ENCODE results near the gene MTUS2. TPM values are rescaled to one million over a fixed set of nuclear protein-coding genes. Genes with fewer than 3 reads are reported as not detected.
"Not testable (repeated sequence)": the region's sequence is repeated elsewhere in the genome, so short reads cannot be mapped to it uniquely, and the experiment has no call there.

Gene MTUS2
- total RNA-seq, 1 donor from 2014 or later = 0.53 TPM

DNA sequence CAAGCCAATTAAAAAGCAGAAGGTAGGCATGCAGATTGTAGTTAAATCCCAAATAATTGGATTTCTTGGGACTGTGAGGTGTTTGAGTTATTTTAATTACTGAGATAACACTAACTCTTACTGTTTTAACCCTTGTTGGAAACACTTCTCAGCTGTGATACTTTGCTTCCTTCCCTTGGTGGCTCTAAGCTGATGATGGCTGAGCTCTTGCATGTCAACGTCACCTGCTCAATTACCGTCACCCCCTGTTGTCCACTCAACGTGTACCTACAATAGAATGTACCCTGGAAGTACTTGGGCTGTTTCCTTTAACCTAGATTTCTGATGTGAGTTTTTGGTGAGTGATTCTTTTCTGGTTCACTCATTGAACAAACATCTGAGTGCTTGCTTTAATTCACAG, 471.9 kb downstream of the MTUS2 start:
- ATAC-seq = no peak
- no peak for DNase-seq (ENCODE audit: low spot score)

DNA sequence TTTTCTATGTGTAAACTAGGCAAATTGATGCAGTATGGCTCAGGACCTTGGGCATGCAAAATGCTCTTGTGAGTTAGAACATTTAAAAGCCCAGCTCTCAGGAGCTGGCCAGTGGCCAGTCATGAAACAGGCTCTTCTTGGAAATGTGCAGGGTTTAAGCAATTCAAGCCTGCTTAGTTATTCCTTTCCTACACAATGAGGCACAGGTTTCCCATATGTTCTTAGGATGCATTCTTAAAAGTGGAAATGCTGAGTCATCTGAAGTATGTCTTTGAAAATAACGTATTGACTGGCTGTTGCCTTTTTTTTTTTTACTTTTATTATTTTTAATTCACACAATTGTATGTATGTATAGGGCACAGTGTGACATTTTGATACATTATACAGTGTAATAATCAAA, 474.7 kb downstream of the MTUS2 start:
- DNase-seq (ENCODE audit: low spot score) (no peak), ATAC-seq (peak; percentile 30)

DNA sequence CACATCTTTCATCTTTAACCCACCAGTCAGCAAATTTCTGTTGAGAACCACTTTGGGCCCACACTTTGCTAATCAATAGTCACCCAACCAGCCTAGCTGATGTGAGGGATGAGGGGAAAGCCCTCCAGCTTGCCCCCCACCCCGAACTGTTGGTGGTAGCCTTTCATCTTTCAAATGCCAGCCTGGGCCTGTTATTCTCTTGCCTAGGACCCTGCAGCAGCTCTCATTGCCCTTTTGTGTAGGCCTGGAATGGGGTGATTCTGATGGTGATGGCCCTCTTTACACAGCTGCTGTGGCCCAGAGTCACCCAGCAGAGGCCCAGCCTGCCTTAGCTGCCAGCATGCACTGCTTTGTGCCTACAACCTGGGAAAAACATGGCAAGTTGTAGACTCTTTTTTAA, 480.9 kb downstream of the MTUS2 start:
- no peak for ATAC-seq
- DNase-seq (ENCODE audit: low spot score) = no peak

DNA sequence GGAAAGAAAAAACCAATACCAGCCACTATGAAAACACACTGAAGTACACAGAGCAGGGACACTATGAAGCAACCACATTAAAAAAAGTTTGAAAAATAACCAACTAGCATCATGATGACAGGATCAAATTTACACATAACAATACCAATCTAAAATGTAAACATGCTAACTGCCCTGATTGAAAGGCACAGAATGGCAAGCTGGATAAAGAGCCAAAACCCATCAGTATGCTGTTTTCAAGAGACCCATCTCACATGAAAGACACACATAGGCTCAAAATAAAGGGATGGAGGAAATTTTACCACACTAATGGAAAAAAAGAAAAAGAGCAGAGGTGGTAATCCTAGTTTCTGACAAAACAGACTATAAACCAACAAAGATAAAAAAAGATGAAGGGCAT, 484.0 kb downstream of the MTUS2 start:
- ATAC-seq = no peak
- DNase-seq (ENCODE audit: low spot score) = no peak

DNA sequence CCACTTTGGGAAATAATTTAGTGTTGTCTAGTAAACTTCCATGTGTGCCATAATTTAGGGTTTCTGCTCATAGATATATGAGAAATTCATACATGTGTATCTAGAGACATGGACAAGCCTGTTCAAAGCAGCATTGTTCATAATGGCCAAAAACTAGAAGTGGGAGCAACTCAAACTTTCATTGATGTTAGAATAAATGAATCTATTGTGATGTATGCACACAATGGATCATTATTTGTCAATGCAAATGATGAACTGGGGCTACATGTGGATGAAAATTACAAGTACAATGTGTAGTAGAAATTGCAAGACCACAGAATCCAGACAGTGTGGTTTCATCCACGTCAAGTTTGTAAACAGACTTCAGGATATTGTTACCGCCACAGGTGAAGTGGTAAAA, 490.7 kb downstream of the MTUS2 start:
- ATAC-seq (no peak), DNase-seq (ENCODE audit: low spot score) (no peak)

DNA sequence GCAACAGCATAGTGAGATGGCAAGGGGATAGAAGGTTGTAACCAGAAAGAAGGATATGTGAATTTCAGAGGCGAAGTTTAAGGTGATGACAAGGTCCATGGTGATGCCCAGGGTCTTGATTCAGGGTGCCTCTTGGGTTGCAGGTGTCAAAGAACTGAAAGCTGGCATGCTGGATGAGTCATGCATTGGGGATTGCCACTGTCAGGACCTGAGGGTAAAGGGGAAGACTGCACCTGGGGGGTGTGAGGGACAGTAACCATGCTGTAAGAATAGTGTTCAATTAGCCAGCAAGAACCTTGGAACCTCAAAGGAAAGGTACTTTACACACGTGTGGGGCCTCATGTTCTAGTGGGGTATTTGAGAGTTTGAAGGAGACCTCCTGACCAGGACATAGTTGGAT, 495.7 kb downstream of the MTUS2 start:
- DNase-seq (ENCODE audit: low spot score) = no peak
- no peak for ATAC-seq

DNA sequence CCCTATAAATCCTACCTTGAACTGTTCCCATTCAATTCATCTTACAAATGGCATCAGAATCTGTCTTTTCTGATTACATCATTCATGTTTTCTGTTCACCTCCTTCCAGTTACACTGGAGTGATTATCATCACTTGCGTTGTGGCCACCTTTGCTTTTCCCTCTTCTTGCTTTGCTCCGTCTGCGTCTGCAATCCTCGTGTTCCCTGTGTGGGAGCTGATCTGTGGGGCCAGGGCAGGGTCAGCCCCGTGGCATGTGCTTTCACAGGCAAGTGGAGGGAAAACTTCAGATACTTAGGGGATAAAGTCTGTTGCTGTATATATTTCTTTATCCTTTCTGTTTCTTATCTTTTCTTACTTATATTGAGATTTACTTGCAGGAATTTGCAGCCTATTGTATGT, 497.7 kb downstream of the MTUS2 start:
- DNase-seq (ENCODE audit: low spot score) = no peak
- no peak for ATAC-seq

DNA sequence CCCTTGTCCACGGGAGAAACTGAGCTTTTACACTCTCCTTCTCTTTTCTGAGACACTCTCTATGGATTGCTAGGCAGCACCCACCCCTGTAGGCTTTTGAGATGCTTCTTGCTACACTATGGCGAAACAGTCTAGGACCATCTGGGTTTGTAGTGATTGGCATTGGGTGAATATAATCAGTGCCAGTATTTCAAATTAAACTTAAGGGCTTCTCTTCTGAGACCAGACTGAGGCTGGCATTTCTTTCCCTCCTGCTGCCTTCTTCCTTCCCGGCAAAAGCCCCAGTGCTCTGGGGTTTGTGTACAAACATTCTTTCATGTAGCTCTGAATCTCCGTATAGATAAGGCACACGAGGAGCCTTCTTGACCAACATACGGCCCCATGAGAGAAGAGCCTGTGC, 498.6 kb downstream of the MTUS2 start:
- DNase-seq (ENCODE audit: low spot score) = no peak
- ATAC-seq = no peak

DNA sequence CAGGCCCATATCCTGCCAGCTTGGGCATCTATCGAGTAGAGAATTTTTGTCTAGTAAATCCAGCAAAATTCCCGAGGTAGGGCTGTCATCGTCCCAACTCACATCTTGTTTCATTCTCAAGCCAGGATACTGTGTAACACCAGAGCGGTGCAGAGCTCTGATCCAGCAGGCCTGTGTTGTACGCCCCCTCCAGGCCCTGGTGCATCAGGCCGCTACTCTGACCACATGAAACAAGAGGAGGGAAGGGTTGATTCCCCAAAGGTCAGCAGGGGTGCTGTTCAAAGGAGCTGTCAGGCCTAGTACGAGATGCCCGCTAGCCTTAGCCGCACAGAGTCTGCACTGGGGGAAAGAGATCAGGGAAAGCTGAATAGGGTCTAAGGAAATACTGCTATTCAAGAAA, 499.3 kb downstream of the MTUS2 start:
- ATAC-seq = no peak
- DNase-seq (ENCODE audit: low spot score) = no peak

DNA sequence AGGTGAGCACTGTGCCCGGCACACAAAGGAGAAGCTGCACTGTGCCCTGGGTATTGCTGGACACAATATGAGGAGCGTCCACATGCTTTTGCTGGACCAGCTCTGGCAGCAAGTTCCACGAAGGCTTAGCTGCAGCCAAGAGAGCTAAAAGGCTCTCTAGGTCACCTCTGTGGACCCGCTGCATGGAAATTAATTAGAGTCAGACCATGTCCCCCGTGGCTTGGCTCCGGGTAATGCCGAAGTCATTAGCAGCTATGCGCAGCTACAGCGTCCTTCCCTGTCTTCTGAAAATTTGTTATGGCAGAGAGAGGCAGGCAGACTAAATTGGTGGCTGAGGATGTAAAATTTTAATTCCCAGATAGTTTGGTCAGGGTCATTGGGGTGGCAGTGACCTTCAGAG, 503.8 kb downstream of the MTUS2 start:
- ATAC-seq (no peak), DNase-seq (ENCODE audit: low spot score) (no peak)

DNA sequence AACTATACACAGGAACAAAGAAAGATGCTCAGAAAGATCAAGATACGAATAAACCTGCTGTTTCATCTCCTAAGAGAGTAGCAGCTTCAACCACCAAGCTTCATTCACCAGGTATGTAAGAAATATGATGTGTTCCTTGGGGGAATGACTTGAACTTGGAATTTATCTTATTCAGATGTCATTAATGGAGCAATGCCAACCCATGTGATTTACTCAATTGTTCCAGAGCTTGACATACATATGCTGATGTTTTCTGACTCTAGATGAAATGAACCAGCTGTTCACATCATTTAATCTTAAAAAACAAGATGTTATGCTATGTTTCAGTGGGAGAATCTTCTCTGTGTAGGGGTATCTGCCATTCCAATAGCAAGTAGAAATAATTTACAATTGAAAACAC, 504.5 kb downstream of the MTUS2 start:
- ATAC-seq (no peak), DNase-seq (ENCODE audit: low spot score) (no peak)

DNA sequence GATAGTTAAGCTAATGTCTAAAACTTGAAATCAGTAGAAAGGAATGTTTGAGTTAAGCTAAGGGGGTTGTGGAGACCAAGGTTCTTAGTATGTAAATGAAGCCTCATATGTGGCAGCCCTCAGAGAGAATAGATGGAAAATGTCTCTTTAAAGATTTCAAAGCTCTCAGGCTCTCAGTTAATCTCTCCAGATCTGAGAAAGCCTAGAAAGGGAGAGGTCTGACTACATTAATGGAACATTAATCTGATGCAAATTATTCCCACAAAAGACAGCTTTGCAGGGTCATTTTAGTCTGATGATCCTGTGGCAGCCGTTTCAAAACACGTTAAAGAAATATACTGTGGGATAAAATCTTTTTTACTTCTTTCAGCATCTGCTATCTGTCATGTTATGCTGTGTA, 508.4 kb downstream of the MTUS2 start:
- no peak for DNase-seq (ENCODE audit: low spot score)
- no peak for ATAC-seq

DNA sequence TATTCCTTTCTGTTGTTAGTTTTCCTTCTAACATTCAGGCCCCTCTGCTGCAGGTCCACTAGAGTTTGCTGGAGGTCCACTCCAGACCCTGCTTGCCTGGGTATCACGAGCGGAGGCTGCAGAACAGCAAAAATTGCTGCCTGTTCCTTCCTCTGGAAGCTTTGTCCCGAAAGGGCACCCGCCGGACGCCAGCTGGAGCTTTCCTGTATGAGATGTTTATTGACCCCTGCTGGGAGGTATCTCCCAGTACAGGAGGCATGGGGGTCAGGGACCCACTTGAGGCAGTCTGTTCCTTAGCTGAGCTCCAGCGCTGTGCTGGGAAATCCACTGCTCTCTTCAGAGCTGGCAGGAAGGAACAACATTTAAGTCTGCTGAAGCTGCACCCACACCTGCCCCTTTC, 516.2 kb downstream of the MTUS2 start:
- ATAC-seq = no peak

DNA sequence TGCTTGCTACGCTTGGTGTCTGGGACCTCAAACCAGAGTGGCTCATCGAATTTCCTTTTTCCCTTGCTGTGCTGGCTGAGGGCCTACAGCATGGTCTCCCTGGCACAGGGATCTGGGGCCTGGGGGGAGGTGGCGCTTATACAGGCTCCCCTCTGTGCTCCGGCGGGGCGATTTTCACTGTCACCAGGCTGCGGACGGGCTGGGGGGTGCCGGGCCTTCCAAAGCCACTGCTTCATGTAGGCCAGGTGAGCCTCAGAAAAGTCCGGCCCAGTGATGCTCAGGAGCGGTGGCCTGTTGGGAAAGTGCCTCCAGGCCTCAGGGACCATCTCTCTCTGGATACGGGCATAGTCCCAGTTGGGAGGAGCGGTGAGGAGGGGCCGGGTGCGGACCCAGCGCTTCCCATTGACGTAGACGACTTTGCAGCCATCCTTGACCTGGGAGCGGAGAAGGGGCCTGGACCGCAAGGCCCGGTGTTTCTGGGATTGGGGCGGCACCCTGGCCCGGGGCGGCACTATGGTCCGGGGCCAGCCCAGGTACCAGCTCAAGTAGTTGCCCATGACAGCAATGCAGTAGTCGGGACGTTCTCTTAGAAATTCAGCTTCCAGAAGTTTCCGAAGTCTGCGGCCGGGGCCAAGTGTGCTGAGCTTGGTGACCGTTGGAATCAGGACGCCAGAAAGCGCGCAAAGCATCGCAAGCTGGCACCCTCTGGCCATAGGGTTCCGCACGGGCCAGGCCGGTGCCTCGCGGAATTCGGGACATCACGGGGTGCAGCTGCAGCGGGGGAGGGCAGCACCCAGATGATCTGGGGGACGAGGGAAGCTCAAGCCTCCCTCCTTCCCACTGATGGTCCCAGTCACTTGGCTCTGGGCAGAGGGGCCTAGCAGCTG, 519.5 kb downstream of the MTUS2 start:
- no peak for ATAC-seq
- no peak for DNase-seq (ENCODE audit: low spot score)

More for the DNA sequence above, 516.2 kb downstream of the MTUS2 start:
- no peak for DNase-seq (ENCODE audit: low spot score)

DNA sequence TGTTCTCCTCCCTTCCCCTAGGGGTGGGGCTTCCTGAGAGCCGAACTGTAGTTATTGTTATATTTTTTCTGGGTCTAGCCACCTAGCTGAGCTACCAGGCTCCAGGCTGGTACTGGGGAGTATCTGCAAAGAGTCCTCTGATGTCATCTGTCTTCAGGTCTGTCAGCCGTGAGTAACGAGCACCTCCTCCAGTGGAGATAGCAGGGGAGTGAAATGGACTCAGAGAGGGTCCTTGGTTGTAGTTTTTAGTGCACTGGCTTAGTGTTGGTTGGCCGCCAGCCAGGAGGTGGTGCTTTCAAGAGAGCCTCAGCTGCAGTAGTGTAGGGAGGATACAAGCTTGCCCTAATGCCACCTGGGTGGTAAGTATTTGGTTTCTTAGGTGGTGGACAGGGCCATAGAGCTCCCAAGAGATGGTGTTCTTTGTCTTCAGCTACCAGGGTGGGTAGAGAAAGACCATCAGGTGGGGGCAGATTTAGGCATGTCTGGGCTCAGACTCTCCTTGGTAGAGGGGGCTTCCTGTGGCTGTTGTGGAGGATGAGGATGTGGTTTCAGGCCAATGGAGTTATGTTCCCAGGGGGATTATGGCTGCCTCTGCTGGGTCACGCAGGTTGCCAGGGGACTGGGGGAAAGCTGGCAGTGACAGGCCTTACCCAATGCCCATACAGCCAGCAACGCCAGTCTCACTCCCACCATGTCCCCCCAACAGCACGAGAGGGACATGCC, 525.9 kb downstream of the MTUS2 start:
- ATAC-seq; DNase-seq (ENCODE audit: low spot score): not testable (repeated sequence)

DNA sequence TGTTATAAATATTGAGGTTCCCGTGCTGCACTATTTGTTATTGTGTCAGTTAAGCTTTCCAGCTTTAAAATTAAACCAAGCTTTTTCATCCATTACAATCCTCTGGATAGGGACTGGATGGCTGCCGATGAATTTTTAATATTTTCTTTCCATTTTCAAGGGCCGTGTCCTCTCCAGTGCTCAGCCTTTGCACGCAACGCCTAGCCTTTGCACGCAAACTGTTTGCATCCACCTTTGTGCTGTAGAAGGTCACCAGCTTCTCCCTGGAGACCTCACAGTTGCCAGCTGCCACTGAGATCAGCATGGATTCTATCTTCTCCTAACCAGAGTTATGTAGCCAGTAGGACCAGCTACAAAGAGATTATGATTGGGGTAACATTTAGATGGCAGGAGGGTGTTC, 534.9 kb downstream of the MTUS2 start:
- no peak for DNase-seq (ENCODE audit: low spot score)
- ATAC-seq = no peak

DNA sequence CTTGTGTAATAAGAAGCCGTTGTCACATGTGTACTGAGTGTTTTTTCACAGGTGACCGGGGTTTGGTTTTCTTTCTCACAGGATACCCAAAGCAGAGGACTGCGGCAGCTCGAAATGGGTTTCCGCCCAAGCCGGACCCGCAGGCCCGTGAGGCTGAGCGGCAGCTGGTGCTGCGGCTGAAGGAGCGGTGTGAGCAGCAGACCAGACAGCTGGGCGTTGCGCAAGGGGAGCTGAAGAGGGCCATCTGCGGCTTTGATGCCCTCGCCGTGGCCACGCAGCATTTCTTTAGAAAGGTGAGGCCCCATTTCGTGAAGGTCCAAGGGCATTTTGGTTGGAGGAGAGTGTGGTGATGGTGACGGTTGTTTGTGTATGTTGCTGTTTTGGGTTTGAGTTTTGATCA, 539.0 kb downstream of the MTUS2 start:
- DNase-seq (ENCODE audit: low spot score) (no peak), ATAC-seq (no peak)

DNA sequence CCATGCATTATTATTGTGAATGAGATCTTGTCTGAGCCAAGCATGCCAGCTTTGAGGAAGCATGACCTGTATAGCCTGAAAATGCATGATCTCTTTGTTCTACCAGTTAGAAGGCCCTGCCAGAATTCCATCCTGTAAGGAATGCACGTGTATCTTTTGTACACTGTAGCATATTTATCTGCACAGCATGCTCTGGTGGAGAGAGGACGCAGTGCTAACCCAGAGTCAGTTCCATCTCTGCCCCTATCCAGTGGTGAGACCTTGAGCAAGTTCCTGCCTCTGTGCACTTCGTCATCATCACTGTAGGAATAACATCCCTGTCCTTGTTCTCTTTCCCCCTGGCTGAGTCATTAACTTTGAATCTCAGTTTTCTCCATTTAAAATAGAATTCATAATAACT, 541.6 kb downstream of the MTUS2 start:
- DNase-seq (ENCODE audit: low spot score) (no peak), ATAC-seq (no peak)

DNA sequence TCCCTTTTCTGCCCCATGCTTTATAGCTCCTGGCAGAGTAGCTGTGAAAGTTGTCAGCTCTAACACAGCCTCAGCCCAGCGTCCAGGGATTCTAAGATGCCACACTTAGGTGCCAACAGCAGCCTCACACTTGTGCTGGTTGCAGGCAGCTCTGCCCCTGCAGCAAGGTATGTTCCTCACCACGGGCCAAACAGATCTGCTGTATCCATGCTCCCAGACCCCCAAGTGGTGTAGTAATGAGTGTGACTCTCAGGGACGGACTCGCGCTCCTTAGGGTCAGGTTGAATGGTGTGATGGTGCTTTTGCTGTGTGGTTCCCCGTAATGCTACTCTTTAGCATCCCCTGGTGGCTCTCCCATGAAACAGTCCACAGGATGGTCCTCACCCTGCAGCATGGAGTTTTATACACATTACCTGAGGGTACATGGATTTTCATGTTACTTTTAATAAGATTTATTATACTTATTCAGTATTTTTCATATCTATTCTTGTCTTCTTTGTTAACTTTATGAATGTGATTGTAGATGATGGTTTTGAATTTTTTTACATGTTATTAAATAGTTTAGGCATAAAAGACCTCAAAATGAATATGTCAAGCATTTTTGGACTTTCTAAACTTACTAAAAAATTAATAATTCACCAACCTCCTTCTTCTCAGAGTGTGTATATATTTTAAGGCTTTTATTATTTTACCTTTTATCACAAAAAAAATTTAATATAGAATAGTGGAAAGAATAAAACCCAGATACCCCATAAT, 542.9 kb downstream of the MTUS2 start:
- DNase-seq (ENCODE audit: low spot score) (no peak), ATAC-seq (peak; percentile 99)

DNA sequence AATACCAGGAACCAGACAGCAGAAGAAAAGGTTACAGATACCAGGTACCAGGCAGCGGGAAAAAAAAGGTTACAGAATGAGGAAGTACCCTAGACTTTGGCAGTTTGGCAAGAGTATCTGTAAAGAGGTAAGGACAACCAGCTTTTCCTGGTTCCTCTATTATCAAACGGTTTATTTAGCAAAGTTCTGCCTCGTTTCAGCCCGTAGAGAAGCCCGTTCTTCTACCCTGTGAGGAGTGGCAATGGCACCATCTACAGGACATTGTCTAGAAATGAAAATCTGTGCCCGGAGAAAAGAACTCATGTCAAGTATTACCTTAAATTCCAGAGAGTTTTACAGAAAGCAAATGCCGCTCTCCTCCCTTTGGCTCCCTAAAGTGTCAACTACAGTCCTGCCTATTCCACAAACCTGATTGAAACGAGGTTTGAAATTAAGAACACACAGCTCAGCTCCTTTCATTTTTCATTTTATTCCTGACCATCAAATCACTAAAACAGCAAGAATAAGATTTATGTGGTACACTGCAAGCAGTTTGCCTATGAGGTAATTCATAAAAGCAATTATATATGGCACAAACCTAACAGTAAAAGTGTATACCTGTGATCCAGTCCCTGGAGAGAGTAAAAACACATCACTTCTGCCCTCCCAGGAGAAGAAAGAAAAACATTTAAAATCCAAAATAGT, 549.1 kb downstream of the MTUS2 start:
- ATAC-seq (peak; percentile 89), DNase-seq (ENCODE audit: low spot score) (no peak)

DNA sequence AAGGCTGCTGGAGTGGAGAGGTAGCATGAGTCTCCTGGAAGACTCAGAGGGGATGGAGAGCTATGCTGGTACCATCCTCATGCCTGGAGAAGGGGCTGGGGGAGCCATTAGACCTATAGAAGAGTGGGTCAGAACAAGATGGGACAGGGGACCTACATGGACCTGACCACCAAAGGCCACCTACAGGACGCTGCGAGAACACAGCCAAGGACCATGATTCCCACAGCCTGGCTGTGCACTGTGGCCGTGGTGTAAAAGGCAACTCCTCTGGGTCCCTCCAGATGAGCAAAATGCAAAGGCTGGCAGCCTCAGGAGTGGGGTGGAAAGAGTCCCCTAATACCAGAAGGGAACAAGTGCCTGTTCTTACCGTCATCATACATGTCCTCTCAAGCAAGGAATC, 559.1 kb downstream of the MTUS2 start:
- DNase-seq (ENCODE audit: low spot score) (no peak), ATAC-seq (no peak)
